AG10803 (cell line): Measurements from ENCODE around the gene PBX1.

Experiments used
- DNase-seq: peaks from one replicate; pipeline ENCODE4 v3.0.0; 2010; ENCODE audit warnings: low read depth
- H3K4me3 ChIP-seq: 2 replicates; pipeline ENCODE4 v1.5.1; 2011; ENCODE audit warnings: mild to moderate bottlenecking, low read length, control low read depth
- CTCF ChIP-seq: conservative IDR thresholded peaks from 2 replicates; pipeline ENCODE4 v1.5.1; 2011; ENCODE audit warnings: mild to moderate bottlenecking, low read length, control low read depth, inconsistent platforms

The PBX1 gene

GRCh38 chr1:164842870-164843269 is 283.9 kb downstream of the PBX1 start:
- DNase-seq: no peak
- H3K4me3 ChIP-seq: no peak overlapping the region
- no peak for TF ChIP-seq CTCF

- no peak overlapping the region for H3K4me3 ChIP-seq
- DNase-seq: no peak
- TF ChIP-seq CTCF: no peak
These were observed 284.9 kb downstream of the PBX1 start for GRCh38 chr1:164843743-164844500.

- no peak for DNase-seq
- TF ChIP-seq CTCF: no peak
- H3K4me3 ChIP-seq: no peak overlapping the region
These were observed 288.0 kb downstream of the PBX1 start for GRCh38 chr1:164846731-164847691.

GRCh38 chr1:164853146-164853545 is 294.2 kb downstream of the PBX1 start:
- no peak for TF ChIP-seq CTCF
- no peak for DNase-seq

GRCh38 chr1:164855716-164856329 is 296.8 kb downstream of the PBX1 start:
- TF ChIP-seq CTCF: no peak
- H3K4me3 ChIP-seq: no peak overlapping the region
- DNase-seq: no peak

More at GRCh38 chr1:164853146-164853545, 294.2 kb downstream of the PBX1 start:
- no peak overlapping the region for H3K4me3 ChIP-seq

GRCh38 chr1:164856381-164856780 is 297.4 kb downstream of the PBX1 start:
- no peak for TF ChIP-seq CTCF
- no peak overlapping the region for H3K4me3 ChIP-seq
- DNase-seq: no peak
